HepG2 (cell line): ENCODE data around the gene PLVAP. TPM values are rescaled to one million over a fixed set of nuclear protein-coding genes. Genes with fewer than 3 reads are reported as not detected.

ENCODE experiments used
- NCOA1 ChIP-seq: sonication (generic); formaldehyde crosslinking; IDR thresholded peaks from 2 replicates; pipeline ENCODE4 v1.9.0; 2021; ENCODE audit warnings: missing genetic modification reagents
- NRL ChIP-seq: sonication (generic); formaldehyde crosslinking; IDR thresholded peaks from 2 replicates; pipeline ENCODE4 v1.5.0; 2020; ENCODE audit warnings: missing genetic modification reagents, mild to moderate bottlenecking, moderate library complexity, borderline replicate concordance
- PPARG ChIP-seq: conservative IDR thresholded peaks from 2 replicates; pipeline ENCODE4 v1.6.1; 2016; ENCODE audit warnings: missing biosample characterization, missing genetic modification reagents
- TOPORS ChIP-seq: sonication (generic); formaldehyde crosslinking; IDR thresholded peaks from 2 replicates; pipeline ENCODE4 v1.8.0; 2023; ENCODE audit warnings: mild to moderate bottlenecking, missing genetic modification reagents
- ZNF562 ChIP-seq: sonication (generic); formaldehyde crosslinking; IDR thresholded peaks from 2 replicates; pipeline ENCODE4 v1.8.0; 2022; ENCODE audit warnings: missing genetic modification reagents, borderline replicate concordance
- ZNF776 ChIP-seq: sonication (generic); formaldehyde crosslinking; IDR thresholded peaks from 2 replicates; pipeline ENCODE4 v1.4.0; 2020; ENCODE audit warnings: mild to moderate bottlenecking, missing genetic modification reagents
- polyA plus RNA-seq, 8 experiments: library from polyadenylated mRNA; depleted of rRNA in 3 of 8; stranded (reverse) in 7 of 8; unstranded in 1 of 8; fragments of >200 nt; fragmentation: Illumina TruSeq in 4 of 8; extraction: Trizol in 4 of 8; gene quantifications; 2 replicates each; pipeline versions ENCODE4 v1.2.1 to v1.2.3, GENCODE V29; 2011 to 2016; ENCODE audit warnings: low read depth in 4 of 8, missing spikeins in 1 of 8, mixed read lengths in 1 of 8; ENCODE audit not compliant: insufficient read depth in 1 of 8
- total RNA-seq, 5 experiments: library from RNA; depleted of rRNA; stranded (reverse); fragments of >200 nt; fragmentation: Illumina TruSeq; extraction: Trizol; gene quantifications; 2 replicates each; pipeline ENCODE4 v1.2.3, GENCODE V29; 2016; ENCODE audit warnings: low read depth in 1 of 5
- TF ChIP-seq, protein P1 (sequence below): sonication (generic); formaldehyde crosslinking; IDR thresholded peaks from 2 replicates; pipeline ENCODE4 v1.4.0; 2020; ENCODE audit warnings: missing genetic modification reagents
- TF ChIP-seq, protein P2 (sequence below): sonication (generic); formaldehyde crosslinking; IDR thresholded peaks from 2 replicates; pipeline ENCODE4 v1.5.1; 2020; ENCODE audit warnings: mild to moderate bottlenecking, missing genetic modification reagents, moderate library complexity
- TF ChIP-seq, protein P3 (sequence below): sonication (generic); formaldehyde crosslinking; conservative IDR thresholded peaks from 2 replicates; pipeline ENCODE4 v1.4.0; 2020; ENCODE audit warnings: missing genetic modification reagents
- TF ChIP-seq, protein P4 (sequence below): sonication (generic); formaldehyde crosslinking; IDR thresholded peaks from 2 replicates; pipeline ENCODE4 v1.4.0; 2020; ENCODE audit warnings: mild to moderate bottlenecking, missing genetic modification reagents
- TF ChIP-seq, protein P5 (sequence below): sonication (generic); formaldehyde crosslinking; IDR thresholded peaks from 2 replicates; pipeline ENCODE4 v1.4.0; 2020; ENCODE audit warnings: missing genetic modification reagents, mild to moderate bottlenecking, borderline replicate concordance

The PLVAP gene
- total and polyA plus RNA-seq, 2 of the 13 experiments (the other 11 are each of a cell fraction or from before 2014, with no cell fraction given) = 0.26 TPM; not detected in 1

DNA sequence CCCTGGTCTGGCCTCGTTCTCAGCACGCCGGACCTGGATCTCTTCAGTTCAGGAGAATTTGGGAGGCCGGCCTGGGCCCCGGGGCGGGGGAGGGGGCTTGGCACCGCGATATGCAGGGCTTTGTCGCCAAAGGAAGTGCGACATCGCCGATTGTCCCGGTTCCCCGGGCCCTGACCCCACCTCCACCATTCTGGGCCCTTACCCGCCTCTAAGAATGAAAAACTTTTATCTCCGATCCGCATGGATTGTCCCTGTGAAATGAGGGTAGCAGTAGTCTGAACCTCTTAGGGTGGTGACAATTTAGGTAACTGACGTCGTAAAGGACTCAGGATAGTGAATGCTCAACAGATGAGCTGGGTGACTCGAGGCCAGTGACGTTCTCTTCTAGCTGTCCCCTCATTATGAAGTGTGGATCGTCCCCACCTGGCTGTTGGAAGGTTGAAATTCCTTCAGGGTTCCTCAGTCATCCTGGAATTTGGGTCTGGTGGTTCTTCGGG lies 67.1 kb downstream of the PLVAP start (continued):
- TF ChIP-seq, protein P1, sequence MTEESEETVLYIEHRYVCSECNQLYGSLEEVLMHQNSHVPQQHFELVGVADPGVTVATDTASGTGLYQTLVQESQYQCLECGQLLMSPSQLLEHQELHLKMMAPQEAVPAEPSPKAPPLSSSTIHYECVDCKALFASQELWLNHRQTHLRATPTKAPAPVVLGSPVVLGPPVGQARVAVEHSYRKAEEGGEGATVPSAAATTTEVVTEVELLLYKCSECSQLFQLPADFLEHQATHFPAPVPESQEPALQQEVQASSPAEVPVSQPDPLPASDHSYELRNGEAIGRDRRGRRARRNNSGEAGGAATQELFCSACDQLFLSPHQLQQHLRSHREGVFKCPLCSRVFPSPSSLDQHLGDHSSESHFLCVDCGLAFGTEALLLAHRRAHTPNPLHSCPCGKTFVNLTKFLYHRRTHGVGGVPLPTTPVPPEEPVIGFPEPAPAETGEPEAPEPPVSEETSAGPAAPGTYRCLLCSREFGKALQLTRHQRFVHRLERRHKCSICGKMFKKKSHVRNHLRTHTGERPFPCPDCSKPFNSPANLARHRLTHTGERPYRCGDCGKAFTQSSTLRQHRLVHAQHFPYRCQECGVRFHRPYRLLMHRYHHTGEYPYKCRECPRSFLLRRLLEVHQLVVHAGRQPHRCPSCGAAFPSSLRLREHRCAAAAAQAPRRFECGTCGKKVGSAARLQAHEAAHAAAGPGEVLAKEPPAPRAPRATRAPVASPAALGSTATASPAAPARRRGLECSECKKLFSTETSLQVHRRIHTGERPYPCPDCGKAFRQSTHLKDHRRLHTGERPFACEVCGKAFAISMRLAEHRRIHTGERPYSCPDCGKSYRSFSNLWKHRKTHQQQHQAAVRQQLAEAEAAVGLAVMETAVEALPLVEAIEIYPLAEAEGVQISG (CRISPR knock-in tag) = no peak
- TF ChIP-seq, protein P2, sequence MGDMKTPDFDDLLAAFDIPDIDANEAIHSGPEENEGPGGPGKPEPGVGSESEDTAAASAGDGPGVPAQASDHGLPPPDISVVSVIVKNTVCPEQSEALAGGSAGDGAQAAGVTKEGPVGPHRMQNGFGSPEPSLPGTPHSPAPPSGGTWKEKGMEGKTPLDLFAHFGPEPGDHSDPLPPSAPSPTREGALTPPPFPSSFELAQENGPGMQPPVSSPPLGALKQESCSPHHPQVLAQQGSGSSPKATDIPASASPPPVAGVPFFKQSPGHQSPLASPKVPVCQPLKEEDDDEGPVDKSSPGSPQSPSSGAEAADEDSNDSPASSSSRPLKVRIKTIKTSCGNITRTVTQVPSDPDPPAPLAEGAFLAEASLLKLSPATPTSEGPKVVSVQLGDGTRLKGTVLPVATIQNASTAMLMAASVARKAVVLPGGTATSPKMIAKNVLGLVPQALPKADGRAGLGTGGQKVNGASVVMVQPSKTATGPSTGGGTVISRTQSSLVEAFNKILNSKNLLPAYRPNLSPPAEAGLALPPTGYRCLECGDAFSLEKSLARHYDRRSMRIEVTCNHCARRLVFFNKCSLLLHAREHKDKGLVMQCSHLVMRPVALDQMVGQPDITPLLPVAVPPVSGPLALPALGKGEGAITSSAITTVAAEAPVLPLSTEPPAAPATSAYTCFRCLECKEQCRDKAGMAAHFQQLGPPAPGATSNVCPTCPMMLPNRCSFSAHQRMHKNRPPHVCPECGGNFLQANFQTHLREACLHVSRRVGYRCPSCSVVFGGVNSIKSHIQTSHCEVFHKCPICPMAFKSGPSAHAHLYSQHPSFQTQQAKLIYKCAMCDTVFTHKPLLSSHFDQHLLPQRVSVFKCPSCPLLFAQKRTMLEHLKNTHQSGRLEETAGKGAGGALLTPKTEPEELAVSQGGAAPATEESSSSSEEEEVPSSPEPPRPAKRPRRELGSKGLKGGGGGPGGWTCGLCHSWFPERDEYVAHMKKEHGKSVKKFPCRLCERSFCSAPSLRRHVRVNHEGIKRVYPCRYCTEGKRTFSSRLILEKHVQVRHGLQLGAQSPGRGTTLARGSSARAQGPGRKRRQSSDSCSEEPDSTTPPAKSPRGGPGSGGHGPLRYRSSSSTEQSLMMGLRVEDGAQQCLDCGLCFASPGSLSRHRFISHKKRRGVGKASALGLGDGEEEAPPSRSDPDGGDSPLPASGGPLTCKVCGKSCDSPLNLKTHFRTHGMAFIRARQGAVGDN (CRISPR knock-in tag) = no peak; the same call in 1 of the 2 replicates
- TF ChIP-seq, protein P3, sequence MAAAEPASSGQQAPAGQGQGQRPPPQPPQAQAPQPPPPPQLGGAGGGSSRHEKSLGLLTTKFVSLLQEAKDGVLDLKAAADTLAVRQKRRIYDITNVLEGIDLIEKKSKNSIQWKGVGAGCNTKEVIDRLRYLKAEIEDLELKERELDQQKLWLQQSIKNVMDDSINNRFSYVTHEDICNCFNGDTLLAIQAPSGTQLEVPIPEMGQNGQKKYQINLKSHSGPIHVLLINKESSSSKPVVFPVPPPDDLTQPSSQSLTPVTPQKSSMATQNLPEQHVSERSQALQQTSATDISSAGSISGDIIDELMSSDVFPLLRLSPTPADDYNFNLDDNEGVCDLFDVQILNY (CRISPR knock-in tag) = no peak
- peak; percentile 46; the same call in 1 of the 2 replicates for TF ChIP-seq NCOA1 (CRISPR knock-in tag)
- TF ChIP-seq TOPORS (CRISPR knock-in tag) = no peak
- no peak; the same call in none of the 2 replicates for TF ChIP-seq NRL (CRISPR knock-in tag)
- TF ChIP-seq, protein P4, sequence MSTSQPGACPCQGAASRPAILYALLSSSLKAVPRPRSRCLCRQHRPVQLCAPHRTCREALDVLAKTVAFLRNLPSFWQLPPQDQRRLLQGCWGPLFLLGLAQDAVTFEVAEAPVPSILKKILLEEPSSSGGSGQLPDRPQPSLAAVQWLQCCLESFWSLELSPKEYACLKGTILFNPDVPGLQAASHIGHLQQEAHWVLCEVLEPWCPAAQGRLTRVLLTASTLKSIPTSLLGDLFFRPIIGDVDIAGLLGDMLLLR (CRISPR knock-in tag) = no peak
- no peak for TF ChIP-seq PPARG
- TF ChIP-seq, protein P5, sequence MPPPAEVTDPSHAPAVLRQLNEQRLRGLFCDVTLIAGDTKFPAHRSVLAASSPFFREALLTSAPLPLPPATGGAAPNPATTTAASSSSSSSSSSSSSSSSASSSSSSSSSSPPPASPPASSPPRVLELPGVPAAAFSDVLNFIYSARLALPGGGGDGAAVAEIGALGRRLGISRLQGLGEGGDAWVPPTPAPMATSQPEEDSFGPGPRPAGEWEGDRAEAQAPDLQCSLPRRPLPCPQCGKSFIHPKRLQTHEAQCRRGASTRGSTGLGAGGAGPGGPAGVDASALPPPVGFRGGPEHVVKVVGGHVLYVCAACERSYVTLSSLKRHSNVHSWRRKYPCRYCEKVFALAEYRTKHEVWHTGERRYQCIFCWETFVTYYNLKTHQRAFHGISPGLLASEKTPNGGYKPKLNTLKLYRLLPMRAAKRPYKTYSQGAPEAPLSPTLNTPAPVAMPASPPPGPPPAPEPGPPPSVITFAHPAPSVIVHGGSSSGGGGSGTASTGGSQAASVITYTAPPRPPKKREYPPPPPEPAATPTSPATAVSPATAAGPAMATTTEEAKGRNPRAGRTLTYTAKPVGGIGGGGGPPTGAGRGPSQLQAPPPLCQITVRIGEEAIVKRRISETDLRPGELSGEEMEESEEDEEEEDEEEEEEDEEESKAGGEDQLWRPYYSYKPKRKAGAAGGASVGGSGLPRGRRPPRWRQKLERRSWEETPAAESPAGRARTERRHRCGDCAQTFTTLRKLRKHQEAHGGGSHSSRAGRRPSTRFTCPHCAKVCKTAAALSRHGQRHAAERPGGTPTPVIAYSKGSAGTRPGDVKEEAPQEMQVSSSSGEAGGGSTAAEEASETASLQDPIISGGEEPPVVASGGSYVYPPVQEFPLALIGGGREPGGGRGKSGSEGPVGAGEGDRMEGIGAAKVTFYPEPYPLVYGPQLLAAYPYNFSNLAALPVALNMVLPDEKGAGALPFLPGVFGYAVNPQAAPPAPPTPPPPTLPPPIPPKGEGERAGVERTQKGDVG = no peak
- TF ChIP-seq ZNF562 (CRISPR knock-in tag) = no peak
- TF ChIP-seq ZNF776 (CRISPR knock-in tag) = no peak
